Neural crest cell (in vitro differentiated cells): ENCODE results near the gene MSLN. TPM values are rescaled to one million over a fixed set of nuclear protein-coding genes. Genes with fewer than 3 reads are reported as not detected.

Experiments used
- DNase-seq: peaks from one replicate; pipeline ENCODE4 v3.0.0; 2021; ENCODE audit warnings: low read depth, mixed read lengths, low spot score
- H3K27ac Mint-ChIP-seq: one replicate; pipeline ENCODE4 v1.8.0; 2021; ENCODE audit warnings: mild to moderate bottlenecking, mixed read lengths; ENCODE audit not compliant: unreplicated experiment
- H3K27me3 Mint-ChIP-seq: 2 replicates; pipeline ENCODE4 v1.8.0; 2021; ENCODE audit warnings: low read depth, mild to moderate bottlenecking, mixed read lengths
- H3K36me3 Mint-ChIP-seq: 2 replicates; pipeline ENCODE4 v1.8.0; 2021; ENCODE audit warnings: low read depth, mild to moderate bottlenecking, mixed read lengths
- H3K4me1 Mint-ChIP-seq: 2 replicates; pipeline ENCODE4 v1.8.0; 2021; ENCODE audit warnings: mixed read lengths
- H3K4me3 Mint-ChIP-seq: one replicate; pipeline ENCODE4 v1.8.0; 2021; ENCODE audit warnings: mild to moderate bottlenecking, mixed read lengths
- H3K9me3 Mint-ChIP-seq: 2 replicates; pipeline ENCODE4 v1.8.0; 2021; ENCODE audit warnings: mixed read lengths
- CTCF ChIP-seq: fragments of 200-600 bp; sonication (generic); conservative IDR thresholded peaks from 2 replicates; pipeline ENCODE4 v1.5.0; 2021; ENCODE audit warnings: antibody characterized with exemption, mild to moderate bottlenecking
- total RNA-seq: library from RNA; stranded (reverse); gene quantifications from 2 replicates; pipeline ENCODE4 v1.2.1, GENCODE V29; 2021

MSLN gene
- total RNA-seq, 1 donor from 2014 or later = not detected

- Mint-ChIP-seq H3K9me3 (no peaks in the 10 kb centered on the region), H3K4me3 (no peak overlapping the region), H3K27ac (no peak overlapping the region), H3K27me3 (no peaks in the 10 kb centered on the region), H3K4me1 (no peaks in the 10 kb centered on the region), H3K36me3 (no peaks in the 10 kb centered on the region)
- no peak for DNase-seq
- no peak for TF ChIP-seq CTCF
Measured at GRCh38 chr16:764184-764750, 3.7 kb downstream of the MSLN start.

- TF ChIP-seq CTCF = no peak
- Mint-ChIP-seq H3K9me3 (no peaks in the 10 kb centered on the region), H3K36me3 (no peaks in the 10 kb centered on the region), H3K4me3 (no peak overlapping the region), H3K4me1 (no peaks in the 10 kb centered on the region), H3K27ac (no peak overlapping the region), H3K27me3 (no peaks in the 10 kb centered on the region)
- DNase-seq = no peak
Measured at GRCh38 chr16:764848-765487, 4.4 kb downstream of the MSLN start.

GRCh38 chr16:765488-765865 is 4.9 kb downstream of the MSLN start:
- Mint-ChIP-seq H3K27ac (no peak overlapping the region), H3K9me3 (no peaks in the 10 kb centered on the region), H3K27me3 (no peaks in the 10 kb centered on the region), H3K4me1 (no peaks in the 10 kb centered on the region), H3K36me3 (no peaks in the 10 kb centered on the region), H3K4me3 (no peak overlapping the region)
- no peak for TF ChIP-seq CTCF
- DNase-seq = no peak

GRCh38 chr16:766008-766819 is 5.7 kb downstream of the MSLN start:
- Mint-ChIP-seq H3K9me3 (no peaks in the 10 kb centered on the region), H3K4me3 (no peak overlapping the region), H3K4me1 (no peaks in the 10 kb centered on the region), H3K36me3 (no peaks in the 10 kb centered on the region), H3K27me3 (no peaks in the 10 kb centered on the region), H3K27ac (peak overlapping the region; percentile 35)
- no peak for TF ChIP-seq CTCF
- DNase-seq = no peak

- DNase-seq = no peak
- Mint-ChIP-seq H3K36me3 (no peaks in the 10 kb centered on the region), H3K27ac (no peak overlapping the region), H3K4me3 (no peak overlapping the region), H3K4me1 (no peaks in the 10 kb centered on the region), H3K27me3 (no peaks in the 10 kb centered on the region), H3K9me3 (no peaks in the 10 kb centered on the region)
- no peak for TF ChIP-seq CTCF
Measured at GRCh38 chr16:766820-767640, 6.5 kb downstream of the MSLN start.
